ENCODE results near the gene CHD9.

- TF ChIP-seq EZH2phosphoT487 (IDR thresholded peaks at IDR 0.05; ENCODE audit: borderline replicate concordance) (no peak), CTCF (conservative IDR thresholded peaks at IDR 0.05; ENCODE audit: low read length) (no peak)
These were observed 46.1 kb downstream of the CHD9 start for GRCh38 chr16:53100889-53101288.
